Occipital lobe (tissue), 2 donors: Measurements from ENCODE around the gene ZNF778. TPM values are rescaled to one million over a fixed set of nuclear protein-coding genes. Genes with fewer than 3 reads are reported as not detected.

Source experiments
- DNase-seq: peaks from one replicate; lab custom pipeline; 2025; lab: John Stamatoyannopoulos, UW
- total RNA-seq: library from RNA; depleted of rRNA; stranded (reverse); fragments of >200 nt; gene quantifications from one replicate; pipeline ENCODE4 v1.2.3, GENCODE V29; 2014

The ZNF778 gene
- total RNA-seq, 1 donor from 2014 or later, result 17.3 TPM

GRCh38 chr16:89275284-89275584, 57.7 kb downstream of the ZNF778 start:
- no peak for DNase-seq

GRCh38 chr16:89275837-89276720, 58.6 kb downstream of the ZNF778 start:
- DNase-seq, result no peak

GRCh38 chr16:89277049-89277448, 59.5 kb downstream of the ZNF778 start:
- no peak for DNase-seq

- no peak for DNase-seq
Measured at GRCh38 chr16:89277641-89278341, 60.3 kb downstream of the ZNF778 start.

GRCh38 chr16:89278441-89279240, 61.1 kb downstream of the ZNF778 start:
- no peak for DNase-seq

GRCh38 chr16:89279666-89280481, 62.4 kb downstream of the ZNF778 start:
- no peak for DNase-seq

GRCh38 chr16:89280546-89281188, 63.2 kb downstream of the ZNF778 start:
- no peak for DNase-seq

- no peak for DNase-seq
Measured at GRCh38 chr16:89281189-89281577, 63.7 kb downstream of the ZNF778 start.

- DNase-seq, result no peak
Measured at GRCh38 chr16:89281829-89282228, 64.3 kb downstream of the ZNF778 start.

GRCh38 chr16:89282523-89282922, 65.0 kb downstream of the ZNF778 start:
- DNase-seq, result no peak

- no peak for DNase-seq
Measured at GRCh38 chr16:89283449-89283848, 65.9 kb downstream of the ZNF778 start.

GRCh38 chr16:89285381-89285780, 67.9 kb downstream of the ZNF778 start:
- no peak for DNase-seq

GRCh38 chr16:89286096-89286495, 68.6 kb downstream of the ZNF778 start:
- DNase-seq, result no peak

Other genes with a start within 250 kb of the ZNF778 start
- gene CBFA2T3, start 240.5 kb upstream of the ZNF778 start, total RNA-seq, result 1.9 TPM
- 16.2 TPM for gene ACSF3, start 123.9 kb upstream of the ZNF778 start, total RNA-seq
- gene CDH15, start 46.0 kb upstream of the ZNF778 start, total RNA-seq, result 0.16 TPM
- not detected for gene SLC22A31, start 17.2 kb upstream of the ZNF778 start, total RNA-seq